GM12891 (cell line): ENCODE measurements around the gene INKA1.

ENCODE experiments used
- PAX5 ChIP-seq: IDR thresholded peaks from 2 replicates; pipeline ENCODE4 v1.6.1; 2011; ENCODE audit warnings: low read length, moderate library complexity, mild to moderate bottlenecking; ENCODE audit not compliant: insufficient read depth, severe bottlenecking
- POLR2A ChIP-seq: IDR thresholded peaks from 2 replicates; pipeline ENCODE4 v1.6.1; 2011; ENCODE audit warnings: low read depth, low read length, control low read depth
- POLR2AphosphoS5 ChIP-seq: IDR thresholded peaks from 2 replicates; pipeline ENCODE4 v1.6.1; 2011; ENCODE audit warnings: low read depth, low read length, control low read depth
- TAF1 ChIP-seq: IDR thresholded peaks from 2 replicates; pipeline ENCODE4 v1.6.1; 2011; ENCODE audit warnings: low read depth, low read length, control low read depth

GRCh38 chr3:49785565-49786356 lies 17.3 kb upstream of the INKA1 start:
- no peak for TF ChIP-seq POLR2A
- no peak for TF ChIP-seq PAX5
- TF ChIP-seq POLR2AphosphoS5: no peak
- no peak for TF ChIP-seq TAF1
